GM12875 (cell line): ENCODE data around the gene IGF2R.

ENCODE experiments used
- H3K4me3 ChIP-seq: one replicate; pipeline ENCODE4 v1.5.1; 2011; ENCODE audit warnings: low read depth, low read length, control low read depth
- TF ChIP-seq, protein P1 (sequence below): IDR thresholded peaks from 2 replicates; pipeline ENCODE4 v1.5.1; 2011; ENCODE audit warnings: low read depth, mild to moderate bottlenecking, control low read depth, inconsistent platforms, low read length, moderate library complexity, borderline replicate concordance; ENCODE audit not compliant: insufficient read depth

The IGF2R gene

DNA sequence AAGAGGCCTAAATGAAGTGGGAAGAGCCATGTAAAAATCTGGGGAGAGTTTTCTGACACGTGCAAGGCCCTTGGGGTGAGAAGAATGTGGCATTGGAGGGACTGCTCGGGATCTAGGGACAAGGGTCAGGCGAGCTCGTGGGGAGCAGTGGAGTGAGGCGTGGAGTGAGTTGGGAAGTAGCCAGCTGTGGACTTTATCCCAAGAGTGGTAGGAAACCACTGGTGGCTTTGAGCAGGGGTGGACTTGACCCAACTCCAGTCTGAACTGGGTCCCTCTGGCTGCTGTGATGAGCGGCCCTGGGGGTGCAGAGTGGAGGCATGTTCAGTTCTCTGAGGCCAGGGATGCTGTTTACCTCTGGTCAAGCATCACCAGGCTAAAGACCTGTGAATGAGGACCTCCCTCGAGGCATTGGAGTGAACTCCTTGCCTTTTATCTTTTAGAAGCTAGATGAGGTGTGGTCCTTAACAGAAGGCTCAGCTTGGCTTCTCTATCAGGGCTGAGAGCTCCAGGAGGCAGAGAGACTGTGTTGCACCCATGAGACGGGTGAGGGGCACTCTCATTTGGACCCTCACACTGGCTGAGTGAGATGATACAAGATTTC lies 173.3 kb downstream of the IGF2R start:
- TF ChIP-seq, protein P1, sequence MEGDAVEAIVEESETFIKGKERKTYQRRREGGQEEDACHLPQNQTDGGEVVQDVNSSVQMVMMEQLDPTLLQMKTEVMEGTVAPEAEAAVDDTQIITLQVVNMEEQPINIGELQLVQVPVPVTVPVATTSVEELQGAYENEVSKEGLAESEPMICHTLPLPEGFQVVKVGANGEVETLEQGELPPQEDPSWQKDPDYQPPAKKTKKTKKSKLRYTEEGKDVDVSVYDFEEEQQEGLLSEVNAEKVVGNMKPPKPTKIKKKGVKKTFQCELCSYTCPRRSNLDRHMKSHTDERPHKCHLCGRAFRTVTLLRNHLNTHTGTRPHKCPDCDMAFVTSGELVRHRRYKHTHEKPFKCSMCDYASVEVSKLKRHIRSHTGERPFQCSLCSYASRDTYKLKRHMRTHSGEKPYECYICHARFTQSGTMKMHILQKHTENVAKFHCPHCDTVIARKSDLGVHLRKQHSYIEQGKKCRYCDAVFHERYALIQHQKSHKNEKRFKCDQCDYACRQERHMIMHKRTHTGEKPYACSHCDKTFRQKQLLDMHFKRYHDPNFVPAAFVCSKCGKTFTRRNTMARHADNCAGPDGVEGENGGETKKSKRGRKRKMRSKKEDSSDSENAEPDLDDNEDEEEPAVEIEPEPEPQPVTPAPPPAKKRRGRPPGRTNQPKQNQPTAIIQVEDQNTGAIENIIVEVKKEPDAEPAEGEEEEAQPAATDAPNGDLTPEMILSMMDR = no peak
- H3K4me3 ChIP-seq = no peak overlapping the region

DNA sequence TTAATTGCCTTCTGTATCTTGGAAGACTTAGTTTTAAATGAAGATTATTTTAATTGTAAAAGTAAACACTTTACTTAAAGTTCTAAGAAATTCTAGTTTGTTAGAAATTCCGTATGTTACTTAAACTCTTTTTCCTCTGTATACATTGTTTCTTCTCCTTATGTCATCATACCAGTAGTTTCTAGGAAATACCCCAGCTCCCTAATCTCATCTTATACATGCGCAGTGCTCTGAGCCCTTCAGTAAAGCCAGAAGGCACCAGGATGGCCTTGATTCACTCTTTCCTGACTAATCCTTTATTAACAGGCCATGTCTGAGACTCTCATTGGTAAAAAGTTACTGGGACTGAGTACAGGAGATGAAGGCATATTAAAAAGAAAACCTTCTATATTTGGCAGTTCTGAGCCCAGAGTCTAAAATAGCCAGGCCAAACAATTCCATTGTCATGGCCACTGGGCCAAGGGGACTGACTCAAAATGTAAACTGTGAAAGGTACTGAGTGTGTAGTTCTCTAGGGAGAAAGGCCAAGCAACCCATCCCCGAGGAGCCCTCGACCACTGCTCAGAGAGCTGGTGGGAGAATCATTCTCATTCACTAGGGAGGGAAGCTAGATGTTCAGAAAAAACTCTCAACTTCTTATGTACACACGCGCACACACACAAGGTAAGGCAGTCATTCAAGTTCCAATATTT lies 177.7 kb downstream of the IGF2R start:
- TF ChIP-seq, protein P1 = no peak
- H3K4me3 ChIP-seq = no peak overlapping the region

DNA sequence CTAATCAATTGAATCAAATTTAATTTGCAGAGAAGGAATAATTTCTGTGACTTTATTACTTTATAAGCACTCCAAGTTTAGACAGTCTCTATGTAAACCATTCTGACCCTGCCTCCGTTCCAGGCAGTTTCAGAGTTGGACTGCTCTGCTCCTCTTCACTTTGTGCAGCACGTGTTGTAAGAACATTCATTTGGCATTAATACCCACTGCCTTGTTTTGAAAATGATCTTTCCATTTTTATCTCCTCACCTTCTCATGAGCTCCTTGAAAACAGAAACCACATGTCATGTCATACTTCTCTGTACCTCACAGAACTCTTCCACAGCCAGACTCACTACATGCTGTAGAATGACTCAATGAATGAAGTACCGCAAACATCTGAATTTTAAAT lies 178.3 kb downstream of the IGF2R start:
- no peak overlapping the region for H3K4me3 ChIP-seq
- TF ChIP-seq, protein P1 = no peak

DNA sequence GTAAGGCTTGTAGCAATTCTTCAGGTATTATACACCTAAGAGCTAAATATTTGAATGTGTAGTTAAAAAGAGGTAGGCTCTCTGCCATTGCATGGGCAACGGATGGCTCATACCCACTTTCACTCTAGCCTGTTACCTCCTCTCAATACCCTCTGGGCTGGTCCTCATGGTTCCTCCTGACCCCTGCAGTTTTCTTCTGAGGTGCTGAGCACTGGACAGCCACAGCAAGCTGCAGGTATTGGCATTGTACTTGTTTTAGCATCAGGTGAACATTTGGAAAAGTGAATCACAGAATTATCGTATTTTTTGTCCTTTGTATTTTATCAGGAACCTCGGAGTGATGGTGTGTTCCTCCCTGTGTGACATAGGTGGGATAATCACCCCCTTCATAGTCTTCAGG lies 185.6 kb downstream of the IGF2R start:
- no peak overlapping the region for H3K4me3 ChIP-seq
- TF ChIP-seq, protein P1 = no peak

DNA sequence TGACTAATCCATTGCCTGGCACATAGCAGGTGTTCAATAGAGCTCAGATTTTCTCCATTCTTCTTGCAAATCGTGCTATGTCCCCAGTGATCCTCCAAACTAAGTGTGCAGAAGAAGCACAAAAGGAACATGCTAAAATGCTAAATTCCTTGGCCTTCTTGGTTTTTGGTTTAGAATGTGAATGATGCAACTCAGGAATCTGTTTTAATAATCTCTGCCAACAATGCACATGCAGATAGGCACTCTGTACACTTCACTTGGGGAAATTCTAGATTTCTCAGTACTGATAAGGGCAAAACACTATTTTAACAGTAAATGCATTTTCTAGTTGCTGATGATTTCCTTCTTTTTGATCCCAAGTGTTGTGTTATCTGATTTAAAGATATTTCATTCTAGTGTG lies 188.0 kb downstream of the IGF2R start:
- TF ChIP-seq, protein P1 = no peak

DNA sequence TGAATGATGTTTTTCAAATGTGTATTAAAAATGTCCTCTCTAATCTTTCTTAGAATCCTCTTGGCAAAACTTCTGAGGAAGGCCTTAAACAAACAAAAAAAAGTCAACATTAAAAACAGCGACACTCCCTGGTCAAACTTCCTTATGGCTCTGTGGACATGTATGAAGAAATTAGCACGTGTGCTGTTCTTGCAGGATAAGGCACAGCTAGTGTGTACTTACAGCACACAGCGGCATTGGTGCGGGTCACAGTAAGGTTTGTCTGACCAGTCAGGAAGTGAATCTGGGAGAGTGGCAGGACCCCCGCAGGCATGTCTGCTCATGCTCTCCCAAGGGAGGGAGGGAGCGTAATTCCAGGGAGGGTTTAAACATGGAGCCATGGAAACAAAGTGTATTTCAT lies 191.6 kb downstream of the IGF2R start:
- TF ChIP-seq, protein P1 = no peak
- no peak overlapping the region for H3K4me3 ChIP-seq

More for the DNA sequence above, 188.0 kb downstream of the IGF2R start:
- no peak overlapping the region for H3K4me3 ChIP-seq
